Activated CD4-positive, alpha-beta memory T cell treated with anti-CD3 and anti-CD28 coated beads for 36 hours (primary cell): ENCODE data around the gene KCNN2. TPM values are rescaled to one million over a fixed set of nuclear protein-coding genes. Genes with fewer than 3 reads are reported as not detected.

Source experiments
- CTCF ChIA-PET: fragments of 350-600 bp; sonication (Branson Sonifier 250); formaldehyde crosslinking; loops from one replicate; lab custom pipeline; 2021; ENCODE audit warnings: antibody characterized with exemption, inconsistent platforms; lab: Charles Lee
- POLR2A ChIA-PET: fragments of 350-600 bp; sonication (Branson Sonifier 250); formaldehyde crosslinking; loops from one replicate; lab custom pipeline; 2021; ENCODE audit warnings: antibody characterized with exemption; lab: Charles Lee
- DNase-seq: peaks from one replicate; pipeline ENCODE4 v3.0.0-alpha.2; 2020
- H3K27ac Mint-ChIP-seq: one replicate; pipeline ENCODE4 v1.8.0; 2021; ENCODE audit warnings: mixed read lengths
- H3K27me3 Mint-ChIP-seq: one replicate; pipeline ENCODE4 v1.8.0; 2021; ENCODE audit warnings: mixed read lengths
- H3K36me3 Mint-ChIP-seq: one replicate; pipeline ENCODE4 v1.8.0; 2021; ENCODE audit warnings: mixed read lengths
- H3K4me1 Mint-ChIP-seq: one replicate; pipeline ENCODE4 v1.8.0; 2021; ENCODE audit warnings: low read depth, mixed read lengths
- H3K4me3 Mint-ChIP-seq: one replicate; pipeline ENCODE4 v1.8.0; 2021; ENCODE audit warnings: mild to moderate bottlenecking, mixed read lengths
- H3K9me3 Mint-ChIP-seq: one replicate; pipeline ENCODE4 v1.8.0; 2021; ENCODE audit warnings: mixed read lengths
- intact Hi-C: fragments of 100-400 bp; cut with micrococcal nuclease; formaldehyde crosslinking; loops from one replicate; pipeline ENCODE4 v1.15.1; 2023
- total RNA-seq, 2 experiments: library from RNA; stranded (reverse); gene quantifications; one replicate each; pipeline ENCODE4 v1.2.3, GENCODE V29; 2021

The KCNN2 gene
- total RNA-seq, 2 experiments from 2014 or later = not detected

- H3K27me3 Mint-ChIP-seq = no peaks in the 10 kb centered on the region
- POLR2A ChIA-PET = no interaction called here
- no peak overlapping the region for H3K4me3 Mint-ChIP-seq
- DNase-seq = no peak
- no peaks in the 10 kb centered on the region for H3K4me1 Mint-ChIP-seq
- no peaks in the 10 kb centered on the region for H3K36me3 Mint-ChIP-seq
- H3K27ac Mint-ChIP-seq = no peak overlapping the region
- no peaks in the 10 kb centered on the region for H3K9me3 Mint-ChIP-seq
- CTCF ChIA-PET = no interaction called here
- intact Hi-C loops = no loop called here
These were observed 109.7 kb downstream of the KCNN2 start for GRCh38 chr5:114471529-114471928.

- Mint-ChIP-seq H3K4me1 (no peaks in the 10 kb centered on the region), H3K36me3 (no peaks in the 10 kb centered on the region), H3K9me3 (peaks cover 6% of the 10 kb centered on the region), H3K4me3 (no peak overlapping the region), H3K27ac (no peak overlapping the region), H3K27me3 (no peaks in the 10 kb centered on the region)
- intact Hi-C loops = no loop called here
- ChIA-PET CTCF (no interaction called here), POLR2A (no interaction called here)
- DNase-seq = no peak
These were observed 111.7 kb downstream of the KCNN2 start for GRCh38 chr5:114473541-114473940.

GRCh38 chr5:114477816-114478334 lies 116.0 kb downstream of the KCNN2 start:
- Mint-ChIP-seq H3K4me3 (no peak overlapping the region), H3K27me3 (no peaks in the 10 kb centered on the region), H3K9me3 (peaks cover 26% of the 10 kb centered on the region), H3K36me3 (no peaks in the 10 kb centered on the region), H3K4me1 (no peaks in the 10 kb centered on the region), H3K27ac (no peak overlapping the region)
- CTCF ChIA-PET = no interaction called here
- POLR2A ChIA-PET = no interaction called here
- intact Hi-C loops = no loop called here
- DNase-seq = no peak

GRCh38 chr5:114500756-114501155 lies 138.9 kb downstream of the KCNN2 start:
- ChIA-PET POLR2A (no interaction called here), CTCF (no interaction called here)
- intact Hi-C loops = no loop called here
- Mint-ChIP-seq H3K4me1 (no peaks in the 10 kb centered on the region), H3K36me3 (no peaks in the 10 kb centered on the region), H3K27ac (no peak overlapping the region), H3K4me3 (no peak overlapping the region), H3K9me3 (no peaks in the 10 kb centered on the region), H3K27me3 (no peaks in the 10 kb centered on the region)
- DNase-seq = no peak

- ChIA-PET CTCF (no interaction called here), POLR2A (no interaction called here)
- Mint-ChIP-seq H3K36me3 (no peaks in the 10 kb centered on the region), H3K9me3 (no peaks in the 10 kb centered on the region), H3K27ac (no peak overlapping the region), H3K27me3 (no peaks in the 10 kb centered on the region), H3K4me3 (no peak overlapping the region), H3K4me1 (no peaks in the 10 kb centered on the region)
- intact Hi-C loops = no loop called here
- no peak for DNase-seq
These were observed 142.7 kb downstream of the KCNN2 start for GRCh38 chr5:114504560-114504959.

- Mint-ChIP-seq H3K36me3 (no peaks in the 10 kb centered on the region), H3K9me3 (peaks cover 10% of the 10 kb centered on the region), H3K4me1 (no peaks in the 10 kb centered on the region), H3K27me3 (no peaks in the 10 kb centered on the region), H3K4me3 (no peak overlapping the region), H3K27ac (no peak overlapping the region)
- intact Hi-C loops = no loop called here
- ChIA-PET CTCF (no interaction called here), POLR2A (no interaction called here)
- no peak for DNase-seq
These were observed 162.4 kb downstream of the KCNN2 start for GRCh38 chr5:114524221-114524620.

- Mint-ChIP-seq H3K9me3 (peaks cover 19% of the 10 kb centered on the region), H3K27ac (no peak overlapping the region), H3K4me1 (no peaks in the 10 kb centered on the region), H3K36me3 (no peaks in the 10 kb centered on the region), H3K27me3 (no peaks in the 10 kb centered on the region), H3K4me3 (no peak overlapping the region)
- no peak for DNase-seq
- ChIA-PET POLR2A (no interaction called here), CTCF (no interaction called here)
- intact Hi-C loops = no loop called here
These were observed 182.7 kb downstream of the KCNN2 start for GRCh38 chr5:114544561-114544960.
